ENCODE data around the gene MLKL. TPM values are rescaled to one million over a fixed set of nuclear protein-coding genes. Genes with fewer than 3 reads are reported as not detected.
A peak's percentile ranks its signal among the peaks of the same experiment; 100 is the strongest.

The MLKL gene
- total and polyA plus RNA-seq, 2 of the 13 experiments (the other 11 are each of a cell fraction or from before 2014, with no cell fraction given), result 6.4 to 10.7 TPM

DNA sequence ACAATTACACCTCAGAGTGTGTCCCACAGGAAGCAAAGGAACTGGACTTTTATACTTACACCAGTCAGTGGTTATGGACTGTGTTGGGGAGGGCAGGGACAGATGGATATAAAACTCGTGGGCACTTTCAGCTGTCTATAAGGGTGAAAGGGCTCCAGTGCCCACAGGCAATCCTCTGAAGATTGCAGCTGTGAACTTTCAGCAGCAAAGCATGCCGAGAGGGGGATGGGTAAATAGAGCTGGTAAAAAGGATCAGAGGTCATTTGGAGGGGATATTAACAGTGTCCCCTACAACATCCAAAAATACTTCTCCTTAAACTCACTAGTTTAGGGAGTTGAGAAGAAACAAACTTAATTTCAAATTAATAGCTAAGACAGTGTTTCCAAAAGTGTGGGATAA is 20.7 kb downstream of the MLKL start (continued):
- TF ChIP-seq, protein P1, sequence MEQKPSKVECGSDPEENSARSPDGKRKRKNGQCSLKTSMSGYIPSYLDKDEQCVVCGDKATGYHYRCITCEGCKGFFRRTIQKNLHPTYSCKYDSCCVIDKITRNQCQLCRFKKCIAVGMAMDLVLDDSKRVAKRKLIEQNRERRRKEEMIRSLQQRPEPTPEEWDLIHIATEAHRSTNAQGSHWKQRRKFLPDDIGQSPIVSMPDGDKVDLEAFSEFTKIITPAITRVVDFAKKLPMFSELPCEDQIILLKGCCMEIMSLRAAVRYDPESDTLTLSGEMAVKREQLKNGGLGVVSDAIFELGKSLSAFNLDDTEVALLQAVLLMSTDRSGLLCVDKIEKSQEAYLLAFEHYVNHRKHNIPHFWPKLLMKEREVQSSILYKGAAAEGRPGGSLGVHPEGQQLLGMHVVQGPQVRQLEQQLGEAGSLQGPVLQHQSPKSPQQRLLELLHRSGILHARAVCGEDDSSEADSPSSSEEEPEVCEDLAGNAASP (CRISPR knock-in tag; IDR thresholded peaks at IDR 0.05; ENCODE audit: borderline replicate concordance), result 0 out of 2 replicates have a peak, but pooled peaks have one; percentile 19
- TF ChIP-seq, protein P2, sequence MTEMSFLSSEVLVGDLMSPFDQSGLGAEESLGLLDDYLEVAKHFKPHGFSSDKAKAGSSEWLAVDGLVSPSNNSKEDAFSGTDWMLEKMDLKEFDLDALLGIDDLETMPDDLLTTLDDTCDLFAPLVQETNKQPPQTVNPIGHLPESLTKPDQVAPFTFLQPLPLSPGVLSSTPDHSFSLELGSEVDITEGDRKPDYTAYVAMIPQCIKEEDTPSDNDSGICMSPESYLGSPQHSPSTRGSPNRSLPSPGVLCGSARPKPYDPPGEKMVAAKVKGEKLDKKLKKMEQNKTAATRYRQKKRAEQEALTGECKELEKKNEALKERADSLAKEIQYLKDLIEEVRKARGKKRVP (CRISPR knock-in tag; IDR thresholded peaks at IDR 0.05), result no peak
- TF ChIP-seq NR2F2 (IDR thresholded peaks at IDR 0.05; ENCODE audit: borderline replicate concordance, low read depth) (0 out of 2 replicates have a peak, but pooled peaks have one; percentile 47), HNF4A (CRISPR knock-in tag; IDR thresholded peaks at IDR 0.05) (peak; percentile 87), HNF4G (IDR thresholded peaks at IDR 0.05; ENCODE audit: borderline replicate concordance, low read depth, low read length) (peak; percentile 75; the same call in 1 of the 2 replicates), HNF4G (CRISPR knock-in tag; IDR thresholded peaks at IDR 0.05; ENCODE audit: borderline replicate concordance, low read depth) (no peak), ZNF589 (CRISPR knock-in tag; conservative IDR thresholded peaks at IDR 0.05) (no peak), ZNF749 (CRISPR knock-in tag; IDR thresholded peaks at IDR 0.05; ENCODE audit: borderline replicate concordance) (no peak), POLR2A (IDR thresholded peaks at IDR 0.05; ENCODE audit: insufficient read depth in 1 of 2, low read depth in 2 of 2, low read length in 2 of 2) (no peak), RARA (CRISPR knock-in tag; IDR thresholded peaks at IDR 0.05) (peak; percentile 31; the same call in 1 of the 2 replicates), LCORL (IDR thresholded peaks at IDR 0.05) (no peak), LCORL (CRISPR knock-in tag; IDR thresholded peaks at IDR 0.05) (peak; percentile 53; the same call in 1 of the 2 replicates), MED13 (CRISPR knock-in tag; IDR thresholded peaks at IDR 0.05) (no peak), ZBTB38 (CRISPR knock-in tag; IDR thresholded peaks at IDR 0.05) (no peak), ZNF451 (CRISPR knock-in tag; IDR thresholded peaks at IDR 0.05) (no peak), ZNF605 (CRISPR knock-in tag; IDR thresholded peaks at IDR 0.05) (0 out of 2 replicates have a peak, but pooled peaks have one; percentile 30), CEBPG (CRISPR knock-in tag; IDR thresholded peaks at IDR 0.05) (peak; percentile 23; the same call in 1 of the 2 replicates), JDP2 (CRISPR knock-in tag; IDR thresholded peaks at IDR 0.05; ENCODE audit: borderline replicate concordance) (no peak)
- TF ChIP-seq, protein P3, sequence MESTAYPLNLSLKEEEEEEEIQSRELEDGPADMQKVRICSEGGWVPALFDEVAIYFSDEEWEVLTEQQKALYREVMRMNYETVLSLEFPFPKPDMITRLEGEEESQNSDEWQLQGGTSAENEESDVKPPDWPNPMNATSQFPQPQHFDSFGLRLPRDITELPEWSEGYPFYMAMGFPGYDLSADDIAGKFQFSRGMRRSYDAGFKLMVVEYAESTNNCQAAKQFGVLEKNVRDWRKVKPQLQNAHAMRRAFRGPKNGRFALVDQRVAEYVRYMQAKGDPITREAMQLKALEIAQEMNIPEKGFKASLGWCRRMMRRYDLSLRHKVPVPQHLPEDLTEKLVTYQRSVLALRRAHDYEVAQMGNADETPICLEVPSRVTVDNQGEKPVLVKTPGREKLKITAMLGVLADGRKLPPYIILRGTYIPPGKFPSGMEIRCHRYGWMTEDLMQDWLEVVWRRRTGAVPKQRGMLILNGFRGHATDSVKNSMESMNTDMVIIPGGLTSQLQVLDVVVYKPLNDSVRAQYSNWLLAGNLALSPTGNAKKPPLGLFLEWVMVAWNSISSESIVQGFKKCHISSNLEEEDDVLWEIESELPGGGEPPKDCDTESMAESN (CRISPR knock-in tag; conservative IDR thresholded peaks at IDR 0.05), result no peak
- TF ChIP-seq, protein P4, sequence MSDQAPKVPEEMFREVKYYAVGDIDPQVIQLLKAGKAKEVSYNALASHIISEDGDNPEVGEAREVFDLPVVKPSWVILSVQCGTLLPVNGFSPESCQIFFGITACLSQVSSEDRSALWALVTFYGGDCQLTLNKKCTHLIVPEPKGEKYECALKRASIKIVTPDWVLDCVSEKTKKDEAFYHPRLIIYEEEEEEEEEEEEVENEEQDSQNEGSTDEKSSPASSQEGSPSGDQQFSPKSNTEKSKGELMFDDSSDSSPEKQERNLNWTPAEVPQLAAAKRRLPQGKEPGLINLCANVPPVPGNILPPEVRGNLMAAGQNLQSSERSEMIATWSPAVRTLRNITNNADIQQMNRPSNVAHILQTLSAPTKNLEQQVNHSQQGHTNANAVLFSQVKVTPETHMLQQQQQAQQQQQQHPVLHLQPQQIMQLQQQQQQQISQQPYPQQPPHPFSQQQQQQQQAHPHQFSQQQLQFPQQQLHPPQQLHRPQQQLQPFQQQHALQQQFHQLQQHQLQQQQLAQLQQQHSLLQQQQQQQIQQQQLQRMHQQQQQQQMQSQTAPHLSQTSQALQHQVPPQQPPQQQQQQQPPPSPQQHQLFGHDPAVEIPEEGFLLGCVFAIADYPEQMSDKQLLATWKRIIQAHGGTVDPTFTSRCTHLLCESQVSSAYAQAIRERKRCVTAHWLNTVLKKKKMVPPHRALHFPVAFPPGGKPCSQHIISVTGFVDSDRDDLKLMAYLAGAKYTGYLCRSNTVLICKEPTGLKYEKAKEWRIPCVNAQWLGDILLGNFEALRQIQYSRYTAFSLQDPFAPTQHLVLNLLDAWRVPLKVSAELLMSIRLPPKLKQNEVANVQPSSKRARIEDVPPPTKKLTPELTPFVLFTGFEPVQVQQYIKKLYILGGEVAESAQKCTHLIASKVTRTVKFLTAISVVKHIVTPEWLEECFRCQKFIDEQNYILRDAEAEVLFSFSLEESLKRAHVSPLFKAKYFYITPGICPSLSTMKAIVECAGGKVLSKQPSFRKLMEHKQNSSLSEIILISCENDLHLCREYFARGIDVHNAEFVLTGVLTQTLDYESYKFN (CRISPR knock-in tag; conservative IDR thresholded peaks at IDR 0.05), result peak; percentile 77
- TF ChIP-seq, protein P5, sequence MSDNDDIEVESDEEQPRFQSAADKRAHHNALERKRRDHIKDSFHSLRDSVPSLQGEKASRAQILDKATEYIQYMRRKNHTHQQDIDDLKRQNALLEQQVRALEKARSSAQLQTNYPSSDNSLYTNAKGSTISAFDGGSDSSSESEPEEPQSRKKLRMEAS (IDR thresholded peaks at IDR 0.05), result peak; percentile 48; the same call in 1 of the 2 replicates
- TF ChIP-seq, protein P6, sequence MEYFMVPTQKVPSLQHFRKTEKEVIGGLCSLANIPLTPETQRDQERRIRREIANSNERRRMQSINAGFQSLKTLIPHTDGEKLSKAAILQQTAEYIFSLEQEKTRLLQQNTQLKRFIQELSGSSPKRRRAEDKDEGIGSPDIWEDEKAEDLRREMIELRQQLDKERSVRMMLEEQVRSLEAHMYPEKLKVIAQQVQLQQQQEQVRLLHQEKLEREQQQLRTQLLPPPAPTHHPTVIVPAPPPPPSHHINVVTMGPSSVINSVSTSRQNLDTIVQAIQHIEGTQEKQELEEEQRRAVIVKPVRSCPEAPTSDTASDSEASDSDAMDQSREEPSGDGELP (IDR thresholded peaks at IDR 0.05; ENCODE audit: borderline replicate concordance, low read depth), result peak; percentile 70; the same call in 1 of the 2 replicates

Data from HepG2 (cell line).